Limb (tissue), 2 donors: ENCODE measurements around the gene MRGPRF.

Experiments used
- DNase-seq, 2 donors: peaks; one replicate each; pipeline ENCODE4 v3.0.0-alpha.2; 2016; ENCODE audit errors: extremely low spot score in 2 of 2

MRGPRF gene

DNA sequence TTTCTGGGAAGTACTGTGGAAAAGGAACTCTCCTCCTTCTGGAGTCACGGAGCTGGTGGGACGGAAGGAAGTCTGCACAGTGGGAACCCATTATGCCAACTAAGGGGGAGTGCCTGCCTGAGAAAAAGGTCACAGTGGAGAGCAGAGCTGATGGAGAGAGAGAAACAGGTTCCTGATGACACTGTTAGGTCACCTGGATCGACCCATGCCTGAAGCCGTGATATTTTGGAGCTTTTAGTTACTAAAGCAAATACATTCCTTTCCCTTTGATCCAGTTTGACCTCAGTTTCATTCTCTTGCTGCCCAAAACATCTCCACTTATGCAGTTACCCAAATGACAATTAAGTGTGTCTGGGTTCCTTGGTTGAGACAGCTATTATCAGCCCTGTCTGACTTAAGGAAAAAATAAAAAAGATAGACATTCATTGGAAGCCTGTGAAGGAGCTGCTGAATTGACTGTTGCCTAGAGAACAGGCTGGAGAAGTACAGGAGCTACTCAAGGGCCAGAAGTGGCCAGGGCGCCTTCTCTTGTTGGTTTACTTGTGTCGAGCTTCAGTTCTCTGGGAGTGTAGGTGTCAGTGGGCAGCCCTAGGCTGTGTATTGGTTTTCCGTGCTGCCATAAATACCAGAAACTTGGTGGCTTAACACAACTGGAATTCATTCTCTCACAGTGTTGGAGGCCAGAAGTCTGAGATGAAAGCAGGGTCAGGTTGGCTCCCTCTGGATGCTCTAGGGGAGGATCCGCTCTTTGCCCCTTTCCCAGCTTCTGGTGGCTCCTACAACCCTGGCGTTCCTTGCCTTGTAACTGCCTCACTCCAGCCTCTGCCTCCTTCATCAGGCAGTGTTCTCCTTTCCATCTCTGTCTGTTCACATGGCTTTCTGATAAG, 45.9 kb downstream of the MRGPRF start:
- DNase-seq: no peak

DNA sequence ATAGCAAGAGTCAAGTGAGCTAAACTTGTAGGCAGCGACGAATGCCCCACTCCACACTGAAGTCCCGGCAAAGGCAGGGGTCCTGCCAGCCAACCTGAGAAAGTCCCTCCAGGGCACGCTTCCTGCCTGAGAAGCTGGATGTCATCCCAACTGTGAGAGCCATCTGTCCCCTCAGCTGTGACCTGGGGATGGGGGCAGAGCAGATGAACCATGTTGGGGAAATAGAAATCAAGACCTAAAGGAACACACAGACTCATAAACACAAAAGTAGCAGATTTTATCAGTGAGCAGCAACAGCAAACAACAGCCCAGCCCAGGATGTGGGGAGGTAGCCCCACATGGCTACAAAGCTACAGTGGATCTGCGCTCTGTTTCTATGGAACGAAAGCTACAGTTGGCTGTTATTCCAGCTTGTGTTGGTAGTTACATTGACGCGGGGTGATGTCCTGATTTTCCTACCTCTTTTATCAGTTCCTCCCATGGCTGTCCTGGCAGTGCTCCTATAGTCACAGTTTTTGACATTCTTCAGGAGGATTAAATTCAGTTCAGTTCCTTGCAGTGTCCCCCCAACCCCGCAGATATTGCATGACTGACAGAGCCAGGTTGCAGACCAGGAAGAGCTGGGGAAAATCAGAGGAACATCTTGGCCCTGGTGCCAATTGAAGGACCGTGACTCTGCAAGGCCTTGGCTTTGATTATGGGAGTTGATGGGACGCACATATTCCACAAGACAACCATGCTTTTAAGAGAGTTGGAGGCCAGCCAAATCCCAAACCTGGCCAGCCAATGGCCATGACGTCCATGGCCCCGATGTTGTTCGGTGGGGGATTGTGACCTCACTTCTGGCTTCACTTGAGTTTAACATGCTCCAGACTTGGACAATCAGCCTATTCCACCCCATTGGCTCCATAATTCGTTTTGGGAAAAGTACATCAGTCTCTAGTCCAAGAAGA, 46.9 kb downstream of the MRGPRF start:
- DNase-seq: peak in 1 of 2 donors; percentile 50

DNA sequence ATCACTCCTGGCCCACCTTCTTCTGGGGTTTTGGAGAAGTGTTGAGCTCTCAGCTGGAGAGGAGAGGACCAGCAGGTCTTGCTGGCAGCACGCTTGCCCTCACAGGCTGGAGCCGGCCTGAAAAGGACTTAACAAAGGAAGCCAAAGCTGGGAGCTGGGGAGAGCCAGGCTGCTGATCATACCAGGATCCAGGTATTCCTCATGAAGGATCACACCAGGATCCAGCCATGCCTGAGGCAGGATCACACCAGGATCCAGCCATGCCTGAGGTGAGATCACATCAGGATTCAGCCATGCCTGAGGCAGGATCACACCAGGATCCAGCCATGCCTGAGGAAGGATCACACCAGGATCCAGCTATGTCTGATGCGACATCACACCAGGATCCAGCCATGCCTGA, 49.3 kb downstream of the MRGPRF start:
- DNase-seq: no peak

DNA sequence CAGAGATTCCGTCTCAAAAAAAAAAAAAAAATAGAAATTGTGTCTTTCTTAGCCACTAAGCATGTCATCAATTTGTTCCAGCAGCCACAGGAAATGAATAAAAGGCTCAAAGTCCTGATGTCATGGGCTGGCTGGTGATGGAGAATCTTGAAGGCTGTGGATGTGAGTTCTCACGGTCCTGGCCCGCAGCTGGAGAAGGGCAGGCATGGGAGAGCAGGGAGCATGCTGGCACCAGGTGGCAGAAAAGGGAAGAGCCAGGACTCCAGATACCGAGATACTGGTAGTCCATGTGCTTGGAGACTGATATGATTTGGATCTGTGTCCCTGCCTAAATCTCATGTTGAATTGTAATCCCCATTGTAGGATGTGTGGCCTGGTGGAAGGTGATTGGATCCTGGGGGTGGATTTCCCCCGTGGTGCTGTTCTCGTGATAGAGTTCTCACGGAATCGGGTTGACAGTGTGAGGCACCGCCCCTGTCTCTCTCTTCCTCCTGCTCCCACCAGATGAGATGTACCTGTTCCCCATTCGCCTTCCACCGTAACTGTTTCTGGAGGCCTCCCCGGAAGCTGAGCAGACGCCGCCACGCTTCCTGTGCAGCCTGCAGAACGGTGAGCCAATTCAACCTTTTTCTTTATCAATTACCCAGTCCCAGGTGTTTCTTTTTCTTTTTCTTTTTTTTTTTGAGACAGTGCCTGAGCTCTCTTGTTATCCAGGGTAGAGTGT, 50.4 kb downstream of the MRGPRF start:
- DNase-seq: no peak

DNA sequence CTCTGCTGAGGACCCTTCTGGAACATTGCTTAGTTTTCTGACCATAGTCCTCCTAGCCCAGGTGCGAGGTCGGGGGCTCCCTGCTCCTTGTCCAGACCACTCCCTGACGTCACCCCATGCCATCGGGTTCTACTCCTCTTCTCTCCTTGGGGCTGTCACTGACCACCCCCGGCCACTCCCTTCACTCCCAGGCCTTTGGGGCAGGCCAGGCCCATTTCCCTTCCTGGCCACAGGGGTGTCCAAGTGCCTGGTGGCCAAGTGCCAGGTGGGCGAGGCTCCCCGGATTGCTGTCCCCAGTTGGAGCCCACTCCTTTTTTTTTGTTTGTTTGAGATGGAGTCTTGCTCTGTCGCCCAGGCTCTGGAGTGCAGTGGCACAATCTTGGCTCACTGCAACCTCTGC, 51.8 kb downstream of the MRGPRF start:
- DNase-seq: no peak

DNA sequence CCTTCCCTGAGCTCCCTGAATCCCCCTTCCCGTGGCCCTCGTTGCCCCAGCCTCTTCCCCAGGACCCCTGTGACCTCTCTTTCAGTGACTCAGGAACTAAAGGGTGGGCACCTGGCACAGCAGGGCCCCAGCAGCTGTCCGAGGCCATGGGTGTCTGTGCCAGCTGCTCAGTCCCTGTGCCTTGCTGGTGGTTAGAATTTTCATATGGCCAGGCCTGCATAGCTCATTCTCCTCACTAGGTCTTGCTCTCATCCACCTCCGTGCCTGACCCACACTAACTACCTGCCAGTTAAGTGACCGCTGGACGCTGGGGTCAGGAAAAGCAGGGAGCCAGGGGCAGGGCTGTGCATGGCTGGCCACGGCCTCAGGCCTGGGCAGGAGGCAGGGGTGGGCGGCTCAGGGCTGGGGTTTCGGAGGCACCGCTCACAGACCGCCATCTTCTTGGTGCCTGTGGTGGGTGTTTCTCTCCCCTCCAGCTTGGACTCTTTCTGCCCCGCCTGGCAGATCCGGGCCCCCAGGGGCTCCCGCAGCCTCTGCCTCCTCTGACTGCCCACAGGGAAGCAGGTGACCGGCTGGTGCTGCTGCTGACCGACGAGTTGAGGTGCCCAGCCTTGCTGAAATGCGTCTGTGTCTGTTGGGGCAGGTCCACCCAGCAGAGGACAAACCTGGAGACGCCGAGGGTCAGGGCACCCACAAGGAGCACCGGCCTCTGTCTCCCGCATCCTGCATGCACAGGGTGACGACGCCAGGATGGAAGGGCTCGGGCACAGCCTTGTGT, 52.6 kb downstream of the MRGPRF start:
- no peak for DNase-seq

DNA sequence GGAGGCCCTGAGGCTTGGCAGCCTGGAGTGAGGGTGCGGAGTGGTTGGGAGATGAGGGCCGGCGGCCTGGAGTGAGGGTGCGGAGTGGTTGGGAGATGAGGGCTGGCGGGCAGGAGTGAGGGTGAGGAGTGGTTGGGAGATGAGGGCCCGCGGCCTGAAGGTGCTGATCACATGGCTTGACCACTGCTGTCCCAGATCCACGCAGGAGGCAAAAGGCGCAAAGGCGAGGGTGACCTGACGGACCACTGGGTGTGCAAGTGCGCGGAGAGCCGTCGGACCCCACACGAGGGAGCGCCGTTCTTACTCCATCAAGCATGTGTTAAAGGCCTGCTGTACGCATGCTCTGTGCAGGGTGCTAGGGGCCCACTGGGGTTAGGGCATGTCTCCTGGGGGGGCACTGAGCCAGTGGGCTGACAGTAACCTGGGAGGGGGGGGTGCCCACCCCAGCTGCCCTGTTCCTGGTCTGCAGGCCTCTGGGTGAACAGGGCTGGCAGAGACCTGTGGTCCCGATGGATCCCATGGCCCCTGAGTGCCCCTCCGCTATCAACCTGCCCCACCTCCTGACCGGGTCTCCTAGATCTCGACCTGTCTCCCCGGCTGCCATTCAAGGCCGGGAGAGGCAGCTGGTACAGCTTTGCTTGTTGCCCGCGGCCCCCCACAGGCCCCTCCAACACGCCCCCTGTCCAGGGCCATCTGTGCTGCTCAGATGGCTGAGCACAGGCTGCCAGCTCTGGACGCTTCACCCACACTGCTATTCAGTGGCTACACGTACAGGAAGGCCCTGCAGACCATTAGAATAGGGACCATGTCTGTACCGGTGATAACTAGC, 53.4 kb downstream of the MRGPRF start:
- no peak for DNase-seq

DNA sequence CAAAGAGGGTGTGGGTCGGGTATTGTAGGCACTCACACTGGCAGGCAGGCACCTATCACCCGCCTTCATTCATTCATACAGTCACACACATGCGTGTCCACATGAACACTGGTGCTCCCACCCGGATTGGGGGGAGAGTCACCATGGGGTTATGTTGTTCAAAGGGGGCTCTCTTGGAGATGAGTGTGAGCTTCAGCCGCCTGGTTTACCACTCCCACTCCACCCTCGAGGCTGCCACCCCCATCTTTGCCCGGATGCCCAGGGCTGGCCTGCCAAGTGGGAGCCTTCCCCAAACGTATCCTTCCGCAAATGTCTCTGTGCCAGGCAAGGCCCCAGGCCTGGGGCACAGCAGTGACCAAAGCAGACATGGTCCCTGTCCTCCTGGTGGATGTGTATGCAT, 54.8 kb downstream of the MRGPRF start:
- no peak for DNase-seq

DNA sequence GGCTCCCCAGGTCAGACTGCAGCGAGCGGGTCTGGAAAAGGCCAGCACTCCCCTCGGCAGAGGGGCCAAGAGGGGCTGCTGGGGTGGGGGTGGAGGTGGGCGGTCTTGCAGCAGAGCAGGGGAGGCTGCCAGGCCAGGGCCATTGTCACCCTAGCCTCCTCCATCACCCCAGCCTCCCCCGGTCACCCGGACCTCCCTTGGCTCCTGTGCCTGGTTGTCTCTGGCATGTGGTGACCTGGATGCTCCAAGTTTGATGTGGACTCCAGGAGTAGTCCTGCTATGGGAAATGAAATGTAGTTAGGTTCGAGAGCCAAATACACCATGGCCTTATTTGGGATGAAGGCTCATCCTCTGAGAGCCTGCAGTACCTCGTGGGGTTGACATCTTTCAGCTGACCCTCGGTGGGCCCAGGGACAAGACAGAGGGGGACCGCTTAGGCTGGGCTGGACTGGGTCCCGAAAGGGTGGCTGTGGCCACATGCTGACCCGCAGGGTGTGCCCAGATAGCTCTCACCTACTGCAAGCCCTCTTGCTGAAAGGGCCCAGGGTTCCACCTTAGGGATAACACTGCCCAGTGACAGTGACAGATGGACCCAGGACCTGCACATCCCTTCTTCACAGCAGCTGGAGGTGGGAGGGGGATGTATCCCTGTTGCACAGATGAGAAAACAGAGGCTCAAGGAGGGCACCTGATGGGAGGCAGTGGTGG, 56.3 kb downstream of the MRGPRF start:
- no peak for DNase-seq

DNA sequence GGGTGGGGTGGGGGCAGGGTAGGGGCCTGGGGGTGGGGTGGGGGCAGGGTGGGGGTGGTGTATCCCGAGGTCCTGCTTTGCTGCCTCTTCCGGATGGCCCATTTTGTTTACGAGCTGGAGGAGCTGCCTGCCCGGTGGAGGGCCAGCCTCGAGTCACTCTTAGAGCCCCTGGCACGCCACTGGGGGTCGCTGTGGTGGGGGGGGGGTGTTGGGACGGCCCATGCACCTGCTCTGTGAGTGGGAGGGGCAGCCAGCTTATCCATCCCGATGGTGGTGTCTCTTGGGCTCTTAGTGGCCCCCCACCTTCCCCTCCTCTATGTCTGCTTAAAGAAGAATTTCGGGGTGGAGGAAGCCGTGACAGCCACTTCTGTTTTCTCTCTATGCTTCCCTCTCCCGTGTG, 56.9 kb downstream of the MRGPRF start:
- DNase-seq: peak in 1 of 2 donors; percentile 50

DNA sequence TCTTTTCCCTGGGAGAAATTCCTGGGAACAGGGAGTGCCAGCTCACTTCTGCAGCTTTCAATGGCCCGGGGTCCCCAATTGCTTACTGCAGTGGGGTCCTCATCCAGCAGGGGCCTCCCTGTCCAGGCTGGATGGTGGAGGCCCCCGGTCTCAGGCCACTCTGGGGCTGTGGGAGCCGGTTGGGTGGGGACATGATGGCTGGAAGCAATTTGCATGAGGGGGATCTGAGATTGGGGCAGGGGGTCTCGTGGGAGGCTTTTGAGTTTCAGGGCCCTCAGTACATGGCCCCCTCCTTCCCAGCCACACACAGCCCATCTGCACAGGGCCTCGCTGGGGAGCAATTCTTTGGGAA, 57.5 kb downstream of the MRGPRF start:
- no peak for DNase-seq

DNA sequence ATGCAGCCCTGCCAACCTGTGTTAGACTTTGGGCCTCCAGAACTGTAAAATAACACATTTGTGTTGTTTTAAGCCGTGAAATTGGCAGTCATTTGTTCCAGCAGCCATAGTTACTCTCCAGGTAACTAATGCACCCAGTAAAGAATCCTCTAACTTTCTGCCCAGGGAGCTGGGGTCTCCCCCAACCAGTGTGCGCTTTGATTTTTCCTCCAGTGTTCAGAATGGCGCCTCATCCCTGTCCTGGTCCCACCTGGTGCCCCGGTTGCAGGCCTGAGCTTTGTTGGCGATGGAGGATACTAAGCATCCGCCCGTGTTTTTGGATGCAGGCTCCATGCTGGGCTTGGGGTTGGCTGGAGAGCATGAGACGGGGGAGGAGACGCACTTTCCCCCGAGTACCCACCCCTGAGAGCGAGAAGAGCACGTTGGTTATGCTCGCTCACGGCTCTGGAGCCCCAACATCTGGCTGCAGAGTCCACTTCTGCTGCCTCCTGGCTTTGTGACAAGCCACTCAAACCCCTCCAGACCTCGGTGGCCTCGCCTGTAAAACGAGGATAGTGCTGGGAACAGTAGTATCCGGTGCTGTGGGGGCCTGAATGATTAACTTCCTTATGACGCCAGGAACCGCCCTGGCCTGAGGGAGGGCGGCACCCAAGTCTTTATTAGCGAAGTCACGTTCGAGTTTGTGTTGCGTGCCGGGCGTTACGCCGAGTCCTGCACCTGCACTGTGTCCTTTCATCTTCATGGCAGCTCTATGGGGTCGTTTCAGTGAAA, 58.0 kb downstream of the MRGPRF start:
- DNase-seq: peak; percentile 44 to 62
